Measurements from ENCODE around the gene PTEN. TPM values are rescaled to one million over a fixed set of nuclear protein-coding genes. Genes with fewer than 3 reads are reported as not detected.
A peak's percentile ranks its signal among the peaks of the same experiment; 100 is the strongest.

PTEN gene
- total RNA-seq, 1 experiment from 2014 or later, result 44.6 TPM

DNA sequence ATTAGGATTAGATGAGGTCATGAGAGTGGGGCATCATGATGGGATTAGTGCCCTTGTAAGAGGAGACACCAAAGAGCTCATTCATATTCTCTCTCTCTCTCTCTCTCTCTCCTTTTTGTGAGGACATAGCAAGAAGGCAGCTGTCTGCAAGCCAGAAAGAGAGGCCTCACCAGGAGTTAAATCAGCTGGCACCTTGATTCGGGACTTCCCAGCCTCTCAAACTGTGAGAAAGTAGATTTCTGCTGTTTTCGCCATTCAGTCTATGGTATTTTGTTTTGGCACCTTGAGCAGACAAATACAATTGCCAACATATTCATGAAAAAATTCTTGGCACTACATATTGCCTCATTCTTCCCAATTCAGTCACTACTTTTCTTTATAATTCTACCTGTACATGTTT lies 24.8 kb upstream of the PTEN start:
- H3K27me3 Mint-ChIP-seq (ENCODE audit: unreplicated experiment), result no peaks in the 10 kb centered on the region
- intact Hi-C loops (cut with micrococcal nuclease; ENCODE audit: unreplicated experiment), result no loop called here
- BruUV-seq (replicated peaks), result no TSS peak
- DNase-seq, result no peak
- CTCF ChIA-PET, result interaction anchor here (0.7 kb wide), 1 partner anchor 685 kb away, joined by 4 read pairs; no protein-coding TSS in a partner anchor
- no peak overlapping the region for H3K27ac Mint-ChIP-seq (ENCODE audit: unreplicated experiment)
- peaks cover 7% of the 10 kb centered on the region for H3K36me3 Mint-ChIP-seq (ENCODE audit: insufficient read depth, unreplicated experiment)
- H3K4me3 Mint-ChIP-seq (ENCODE audit: low read depth, unreplicated experiment), result no peak overlapping the region
- H3K4me1 Mint-ChIP-seq (ENCODE audit: low read depth, unreplicated experiment), result peaks cover 14% of the 10 kb centered on the region
- H3K9me3 Mint-ChIP-seq (ENCODE audit: low read depth, unreplicated experiment), result no peaks in the 10 kb centered on the region
- TF ChIP-seq CTCF (IDR thresholded peaks at IDR 0.05; ENCODE audit: unreplicated experiment), result no peak

GRCh38 chr10:87841186-87841585 lies 22.2 kb upstream of the PTEN start:
- H3K4me1 Mint-ChIP-seq (ENCODE audit: low read depth, unreplicated experiment), result peaks cover 27% of the 10 kb centered on the region
- intact Hi-C loops (cut with micrococcal nuclease; ENCODE audit: unreplicated experiment), result no loop called here
- H3K4me3 Mint-ChIP-seq (ENCODE audit: low read depth, unreplicated experiment), result no peak overlapping the region
- H3K27me3 Mint-ChIP-seq (ENCODE audit: unreplicated experiment), result no peaks in the 10 kb centered on the region
- DNase-seq, result no peak
- no TSS peak for BruUV-seq (replicated peaks)
- no peaks in the 10 kb centered on the region for H3K9me3 Mint-ChIP-seq (ENCODE audit: low read depth, unreplicated experiment)
- peaks cover 7% of the 10 kb centered on the region for H3K36me3 Mint-ChIP-seq (ENCODE audit: insufficient read depth, unreplicated experiment)
- H3K27ac Mint-ChIP-seq (ENCODE audit: unreplicated experiment), result no peak overlapping the region
- CTCF ChIA-PET, result interaction anchor here (0.6 kb wide), 1 partner anchor 546 kb away, joined by 4 read pairs; no protein-coding TSS in a partner anchor
- no peak for TF ChIP-seq CTCF (IDR thresholded peaks at IDR 0.05; ENCODE audit: unreplicated experiment)

DNA sequence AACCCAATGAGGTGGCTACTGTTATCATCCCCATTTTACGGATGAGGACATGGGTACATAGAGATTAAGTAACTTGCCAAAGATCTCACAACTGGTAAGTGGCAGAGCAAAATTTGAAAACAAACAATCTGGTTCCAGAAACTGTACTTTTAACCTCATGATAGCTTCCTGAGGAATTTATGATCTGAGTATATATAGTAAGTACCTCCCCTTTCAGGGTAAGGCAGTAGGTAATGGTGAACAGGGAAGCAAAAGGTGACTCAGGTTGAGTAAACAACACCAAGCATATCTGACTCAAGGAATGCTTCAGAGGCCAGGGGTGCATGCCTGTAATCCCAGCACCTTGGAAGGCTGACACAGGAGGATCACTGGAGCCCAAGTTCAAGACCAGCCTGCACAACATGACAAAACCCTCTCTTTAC lies 21.2 kb upstream of the PTEN start:
- CTCF ChIA-PET, result interaction anchor here (0.7 kb wide), 3 partner anchors 24 to 1119 kb away, joined by 3 to 4 read pairs (median 4); partner anchors contain the start of gene ATAD1

DNA sequence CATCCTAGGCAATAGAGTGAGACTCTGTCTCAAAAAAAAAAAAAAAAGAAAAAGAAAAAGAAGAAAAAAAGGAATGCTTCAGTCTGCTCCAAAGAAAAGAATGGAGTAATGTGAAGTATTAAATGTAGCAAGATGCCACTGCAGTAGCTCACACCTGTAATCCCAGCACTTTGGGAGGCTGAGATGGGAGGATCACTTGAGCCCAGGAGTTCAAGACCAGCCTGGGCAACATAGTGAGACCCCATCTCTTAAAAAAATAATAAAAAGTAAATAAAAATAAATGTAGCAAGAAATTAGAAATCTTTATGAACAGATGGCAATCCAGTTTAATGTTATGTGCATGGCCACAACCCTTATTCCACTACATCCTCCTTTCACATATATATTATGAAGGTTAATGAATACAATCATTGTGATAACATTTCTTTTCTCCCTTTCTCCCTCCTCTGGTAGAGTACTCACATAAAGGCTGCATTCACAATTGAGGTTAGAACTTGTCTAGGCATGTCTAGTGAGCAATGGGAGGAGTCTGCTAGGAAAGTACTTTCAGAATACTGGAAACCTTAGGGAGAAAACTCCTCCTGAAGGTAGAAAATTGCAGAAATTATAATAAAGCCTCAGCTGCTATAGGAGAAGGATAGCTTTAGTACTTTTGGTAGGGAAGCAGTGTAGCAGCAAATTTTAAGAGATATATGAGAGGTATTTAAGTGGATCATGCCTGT lies 20.5 kb upstream of the PTEN start:
- Mint-ChIP-seq H3K36me3 (ENCODE audit: insufficient read depth, unreplicated experiment) (peaks cover 7% of the 10 kb centered on the region), H3K4me1 (ENCODE audit: low read depth, unreplicated experiment) (peaks cover 29% of the 10 kb centered on the region), H3K9me3 (ENCODE audit: low read depth, unreplicated experiment) (no peaks in the 10 kb centered on the region), H3K27ac (ENCODE audit: unreplicated experiment) (peak overlapping the region; percentile 78), H3K27me3 (ENCODE audit: unreplicated experiment) (no peaks in the 10 kb centered on the region), H3K4me3 (ENCODE audit: low read depth, unreplicated experiment) (peak overlapping the region; percentile 30)
- intact Hi-C loops (cut with micrococcal nuclease; ENCODE audit: unreplicated experiment), result no loop called here
- BruUV-seq (replicated peaks), result no TSS peak
- CTCF ChIA-PET, result interaction anchor here (0.7 kb wide), 3 partner anchors 25 to 1119 kb away, joined by 3 to 4 read pairs (median 4); partner anchors contain the start of gene ATAD1
- TF ChIP-seq CTCF (IDR thresholded peaks at IDR 0.05; ENCODE audit: unreplicated experiment), result no peak
- no peak for DNase-seq

More for the DNA sequence above, 21.2 kb upstream of the PTEN start:
- Mint-ChIP-seq H3K4me3 (ENCODE audit: low read depth, unreplicated experiment) (peak overlapping the region; percentile 30), H3K4me1 (ENCODE audit: low read depth, unreplicated experiment) (peaks cover 29% of the 10 kb centered on the region), H3K9me3 (ENCODE audit: low read depth, unreplicated experiment) (no peaks in the 10 kb centered on the region), H3K27me3 (ENCODE audit: unreplicated experiment) (no peaks in the 10 kb centered on the region), H3K36me3 (ENCODE audit: insufficient read depth, unreplicated experiment) (peaks cover 7% of the 10 kb centered on the region), H3K27ac (ENCODE audit: unreplicated experiment) (peak overlapping the region; percentile 78)
- no peak for TF ChIP-seq CTCF (IDR thresholded peaks at IDR 0.05; ENCODE audit: unreplicated experiment)
- BruUV-seq (replicated peaks), result no TSS peak
- DNase-seq, result peak; percentile 65
- intact Hi-C loops (cut with micrococcal nuclease; ENCODE audit: unreplicated experiment), result no loop called here
